ENCODE results near the gene ATP10B.

- TF ChIP-seq CTCF (IDR thresholded peaks at IDR 0.05) (no peak), POLR2A (IDR thresholded peaks at IDR 0.05) (no peak)
Observed at GRCh38 chr5:160601046-160601445, 251.0 kb downstream of the ATP10B start.

Measured in transverse colon (tissue), 3 donors.